SJCRH30 (cell line): ENCODE results near the gene PPIL3. TPM values are rescaled to one million over a fixed set of nuclear protein-coding genes. Genes with fewer than 3 reads are reported as not detected.
"Not testable (repeated sequence)": the region's sequence is repeated elsewhere in the genome, so short reads cannot be mapped to it uniquely, and the experiment has no call there.

Experiments used
- DNase-seq, 2 experiments: peaks; one replicate each; pipeline ENCODE4 v3.0.0-alpha.2; 2015 to 2020
- H3K27ac ChIP-seq: fragments of 250-450 bp; sonication (Bioruptor Pico); 2 replicates; pipeline ENCODE4 v1.5.1; 2020; ENCODE audit warnings: mild to moderate bottlenecking, moderate library complexity
- H3K27me3 ChIP-seq: fragments of 250-450 bp; sonication (Bioruptor Pico); 2 replicates; pipeline ENCODE4 v1.5.1; 2020; ENCODE audit warnings: mild to moderate bottlenecking, moderate library complexity
- H3K36me3 ChIP-seq: fragments of 250-450 bp; sonication (Bioruptor Pico); 2 replicates; pipeline ENCODE4 v1.5.1; 2020; ENCODE audit warnings: mild to moderate bottlenecking, moderate library complexity
- H3K4me1 ChIP-seq: fragments of 250-450 bp; sonication (Bioruptor Pico); 2 replicates; pipeline ENCODE4 v1.5.1; 2020; ENCODE audit warnings: mild to moderate bottlenecking, moderate library complexity
- H3K4me3 ChIP-seq: fragments of 250-450 bp; sonication (Bioruptor Pico); 2 replicates; pipeline ENCODE4 v1.5.1; 2020; ENCODE audit warnings: mild to moderate bottlenecking, moderate library complexity
- H3K9me3 ChIP-seq: fragments of 250-450 bp; sonication (Bioruptor Pico); replicated peaks from 2 replicates; pipeline ENCODE4 v1.5.1; 2020; ENCODE audit warnings: mild to moderate bottlenecking, moderate library complexity
- total RNA-seq: library from RNA; depleted of rRNA; stranded (reverse); fragments of >200 nt; shearing (Covaris generic); gene quantifications from 2 replicates; pipeline ENCODE4 v1.2.3, GENCODE V29; 2014; rRNA removed

PPIL3 gene
- 36.7 and 39.1 TPM in 2 replicates for total RNA-seq

DNA sequence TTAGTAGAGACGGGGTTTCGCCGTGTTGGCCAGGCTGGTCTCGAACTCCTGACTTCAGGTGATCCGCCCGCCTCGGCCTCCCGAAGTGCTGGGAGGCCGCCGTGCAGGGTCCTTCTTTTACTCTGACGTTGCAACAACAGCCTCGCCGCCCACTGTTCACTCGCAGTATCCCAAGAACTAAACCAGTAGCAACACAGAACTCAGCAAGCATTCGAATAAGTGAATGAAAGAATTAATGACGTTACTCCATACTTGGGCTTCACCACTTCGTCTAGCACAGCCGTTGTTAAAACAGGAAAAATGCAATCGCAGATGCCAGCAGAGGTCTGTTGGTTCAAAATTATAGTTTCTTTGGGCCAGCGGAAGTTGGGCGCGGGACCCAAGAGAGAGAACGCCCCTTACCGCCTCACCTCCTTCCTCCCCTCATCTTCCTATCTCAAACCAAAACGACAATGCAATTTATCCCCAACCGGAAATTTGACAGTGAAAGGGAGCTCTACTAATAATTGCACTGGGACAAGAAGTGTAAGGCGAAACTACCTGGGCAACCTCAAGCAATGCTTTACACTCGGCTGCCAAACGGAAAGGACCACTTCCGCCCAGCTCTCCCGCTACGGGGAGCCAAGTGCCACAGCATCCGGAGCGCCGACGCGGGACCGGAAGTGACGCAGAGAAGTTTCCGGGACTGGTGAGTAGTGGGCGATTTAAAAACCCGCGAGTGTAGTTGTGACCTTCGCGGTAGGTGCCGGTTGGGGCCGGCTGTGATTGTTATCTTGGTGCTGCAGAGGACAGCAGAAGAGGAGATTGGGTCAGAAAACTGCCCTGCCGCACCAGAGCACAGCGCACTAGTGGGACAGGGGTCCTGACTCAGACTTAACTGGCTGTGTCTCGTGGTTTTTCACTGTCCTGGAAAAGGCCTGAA is at the start of gene PPIL3, which contains the start of gene NIF3L1:
Gene PPIL3 (minus strand): TSS at position 374 of the 922 bp plus-strand sequence. CDS start 1,462 bp downstream, outside the sequence.
Gene NIF3L1 (plus strand): TSS at position 668 of the 922 bp plus-strand sequence. CDS start 2,573 bp downstream, outside the sequence.
- peak; percentile 97 to 98 for DNase-seq
- Histone ChIP-seq H3K36me3 (peaks cover 19% of the 10 kb centered on the region), H3K27ac (peak within 1 kb of the TSS; percentile 85), H3K27me3 (no peaks in the 10 kb centered on the region), H3K4me1 (no peaks in the 10 kb centered on the region), H3K9me3 (no peaks in the 10 kb centered on the region), H3K4me3 (peak within 1 kb of the TSS; percentile 82)

DNA sequence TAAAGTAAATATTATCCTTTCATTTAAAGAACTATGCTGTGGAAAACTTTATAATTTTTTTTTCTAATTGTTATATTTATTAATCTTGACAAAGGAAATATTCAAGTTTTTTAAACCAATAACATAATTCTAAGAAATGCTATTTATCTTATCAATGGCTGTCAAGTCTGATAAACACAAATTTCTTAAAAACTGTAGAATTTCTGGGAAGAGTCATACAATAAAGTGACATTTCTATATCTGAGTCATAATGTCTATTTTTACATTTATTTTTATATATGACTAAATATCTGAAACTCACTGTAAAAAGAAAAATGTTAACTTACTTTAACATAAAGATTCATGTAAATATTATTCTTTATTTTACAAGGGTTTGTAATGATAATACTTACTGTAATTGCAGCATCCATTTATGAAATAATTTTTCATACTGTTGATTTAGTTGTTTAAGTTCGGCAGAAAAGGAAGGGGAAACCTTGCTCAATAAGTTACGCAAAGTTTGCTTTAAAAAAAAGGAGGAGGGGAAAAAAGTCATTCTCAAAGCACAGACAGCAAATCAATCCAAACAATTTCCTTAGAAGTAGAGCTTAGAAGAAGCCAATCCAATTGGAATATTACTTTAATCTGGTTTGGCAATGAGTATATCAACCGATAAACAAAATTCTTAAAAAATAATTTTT is 42.2 kb upstream of the PPIL3 start:
- H3K9me3 ChIP-seq: no peaks in the 10 kb centered on the region
- no peaks in the 10 kb centered on the region for H3K4me1 ChIP-seq
- H3K36me3 ChIP-seq: peaks cover 45% of the 10 kb centered on the region
- no peak overlapping the region for H3K27ac ChIP-seq
- no peak overlapping the region for H3K4me3 ChIP-seq
- no peaks in the 10 kb centered on the region for H3K27me3 ChIP-seq
- DNase-seq: no peak

DNA sequence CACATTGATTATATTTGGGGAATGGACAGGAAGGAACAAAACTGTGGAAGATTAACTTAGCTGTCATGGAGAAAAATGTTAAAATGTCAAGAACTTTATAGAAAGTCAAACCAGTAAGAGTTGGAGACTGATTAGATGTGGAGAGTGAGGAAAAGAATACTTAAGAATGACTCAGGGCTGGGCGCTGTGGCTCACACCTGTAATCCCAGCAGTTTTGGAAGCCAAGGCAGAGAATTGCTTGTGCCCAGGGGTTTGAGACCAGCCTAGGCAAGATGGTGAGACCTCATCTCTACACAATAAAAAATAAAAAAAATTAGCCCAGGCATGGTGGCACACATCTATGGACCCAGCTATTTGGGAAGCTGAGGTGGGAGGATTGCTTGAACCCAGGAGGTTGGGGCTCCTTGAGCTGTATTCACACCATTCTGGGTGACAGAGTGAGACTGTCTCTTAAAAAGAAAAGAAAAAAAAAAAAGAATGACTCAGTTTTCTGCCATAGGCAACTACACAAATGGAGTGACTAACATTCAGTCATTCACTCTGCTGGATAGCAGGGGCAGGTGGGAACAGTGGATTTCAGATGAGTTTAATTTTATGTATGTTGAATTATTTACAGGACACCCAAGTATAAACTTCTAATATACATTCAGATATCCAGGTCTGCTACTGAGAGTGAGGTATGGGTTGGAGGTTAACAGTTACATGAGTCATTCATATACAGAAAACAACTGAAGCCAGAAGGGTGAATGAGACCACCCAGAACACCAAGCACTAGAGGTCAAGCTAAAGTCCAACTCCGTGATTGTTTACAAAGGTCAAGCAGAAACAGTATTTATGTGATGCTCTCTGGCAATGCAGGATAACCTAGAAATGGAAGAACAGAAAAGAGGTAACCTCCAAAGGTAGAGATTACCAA is 40.7 kb upstream of the PPIL3 start:
- no peaks in the 10 kb centered on the region for H3K9me3 ChIP-seq
- H3K4me3 ChIP-seq: no peak overlapping the region
- no peaks in the 10 kb centered on the region for H3K27me3 ChIP-seq
- H3K36me3 ChIP-seq: peaks cover 38% of the 10 kb centered on the region
- H3K4me1 ChIP-seq: no peaks in the 10 kb centered on the region
- no peak for DNase-seq
- no peak overlapping the region for H3K27ac ChIP-seq

DNA sequence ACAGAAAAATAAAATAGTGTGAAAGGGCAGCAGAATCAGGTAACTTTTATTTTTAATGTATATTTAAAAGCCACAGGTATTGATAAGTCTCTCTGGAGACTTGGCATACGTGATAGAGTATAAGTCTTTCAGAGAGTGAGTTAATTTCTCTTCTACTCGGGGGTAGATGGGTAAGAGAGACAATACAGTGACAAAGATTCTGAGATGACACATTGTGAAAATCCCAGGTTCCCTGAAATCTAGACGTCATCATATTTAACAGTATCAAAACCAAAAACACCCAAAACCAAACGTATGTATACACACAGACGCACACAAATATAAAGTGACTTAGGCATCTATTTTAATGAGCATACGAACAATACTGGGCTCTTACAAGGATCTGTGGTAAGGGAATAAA is 33.6 kb upstream of the PPIL3 start:
- Histone ChIP-seq H3K27ac (no peak overlapping the region), H3K4me3 (no peak overlapping the region), H3K9me3 (no peaks in the 10 kb centered on the region), H3K36me3 (peaks cover 53% of the 10 kb centered on the region), H3K27me3 (no peaks in the 10 kb centered on the region), H3K4me1 (no peaks in the 10 kb centered on the region)
- DNase-seq: no peak

DNA sequence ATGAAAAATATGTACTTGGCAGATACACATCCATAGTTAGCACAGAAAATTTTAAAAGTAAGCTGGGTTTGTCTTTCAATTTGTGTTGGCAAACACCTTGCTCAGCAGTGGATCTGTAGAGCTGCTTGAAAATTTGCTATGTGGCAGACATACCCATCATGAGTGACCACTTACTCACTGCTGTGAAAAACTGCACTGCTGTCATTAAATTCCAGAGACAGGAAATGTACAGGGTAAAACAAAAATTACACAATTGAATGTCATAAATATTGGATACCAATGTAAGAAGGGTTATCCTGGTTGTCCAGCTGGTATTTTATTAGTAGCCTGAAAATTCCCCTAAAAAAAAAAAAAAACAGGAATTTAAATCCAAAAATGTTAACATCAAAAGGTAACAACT is 24.8 kb upstream of the PPIL3 start:
- H3K27me3 ChIP-seq: no peaks in the 10 kb centered on the region
- no peaks in the 10 kb centered on the region for H3K4me1 ChIP-seq
- no peak for DNase-seq
- no peaks in the 10 kb centered on the region for H3K9me3 ChIP-seq
- H3K27ac ChIP-seq: no peak overlapping the region
- H3K36me3 ChIP-seq: peaks cover 55% of the 10 kb centered on the region
- H3K4me3 ChIP-seq: no peak overlapping the region

DNA sequence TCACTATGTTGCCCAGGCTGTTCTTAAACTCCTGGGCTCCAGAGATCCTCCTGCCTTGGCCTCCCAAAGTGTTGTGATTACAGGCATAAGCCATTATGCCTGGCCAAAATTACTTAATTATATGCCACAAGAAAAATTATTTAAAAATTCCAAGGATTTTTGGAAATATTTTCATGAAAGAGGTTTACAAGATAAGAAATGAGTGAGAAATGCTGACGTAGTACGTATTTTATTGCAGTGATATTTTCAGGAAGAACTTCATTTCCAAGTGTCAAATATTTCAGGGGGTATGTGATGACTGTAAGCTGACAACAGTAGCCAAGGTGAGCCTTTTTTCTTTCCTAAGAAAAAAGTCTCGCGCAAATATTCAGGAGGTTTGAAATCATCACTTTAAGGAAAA is 21.1 kb upstream of the PPIL3 start:
- H3K4me1 ChIP-seq: no peaks in the 10 kb centered on the region
- peaks cover 45% of the 10 kb centered on the region for H3K36me3 ChIP-seq
- H3K4me3 ChIP-seq: no peak overlapping the region
- DNase-seq: no peak
- no peaks in the 10 kb centered on the region for H3K9me3 ChIP-seq
- no peak overlapping the region for H3K27ac ChIP-seq
- no peaks in the 10 kb centered on the region for H3K27me3 ChIP-seq

DNA sequence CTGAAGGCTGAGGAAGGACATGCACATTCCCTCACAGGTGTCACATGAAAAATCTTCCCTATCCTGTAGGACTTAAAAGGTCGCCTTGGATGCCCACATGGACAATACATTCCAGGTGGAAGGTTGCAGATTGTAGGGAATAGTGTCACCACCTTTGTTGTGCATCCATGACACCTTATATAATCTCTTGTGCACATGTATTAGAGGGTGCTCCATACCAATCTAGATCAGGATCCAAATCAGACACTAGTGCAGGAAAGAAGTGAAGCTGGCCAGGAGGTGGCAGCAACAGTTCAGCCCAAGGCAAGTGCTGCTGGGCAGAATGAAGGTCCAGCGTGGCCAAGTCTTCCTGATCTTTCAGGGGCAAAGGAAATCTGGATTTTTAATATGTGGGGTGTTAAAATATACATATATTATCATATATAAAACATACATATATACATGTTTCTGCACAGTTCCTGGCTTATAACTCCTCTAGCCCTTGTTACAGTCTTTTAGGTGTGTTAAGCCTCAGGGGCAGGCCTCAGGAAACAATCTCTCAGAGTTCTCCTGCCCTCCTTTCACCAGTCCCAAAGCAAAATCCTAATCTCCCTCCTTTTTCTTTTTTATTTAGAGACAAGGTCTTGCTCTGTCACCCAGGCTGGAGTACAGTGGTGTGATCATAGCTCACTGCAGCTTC is 16.9 kb upstream of the PPIL3 start:
- DNase-seq: peak; percentile 61 to 69
- H3K36me3 ChIP-seq: peaks cover 46% of the 10 kb centered on the region

DNA sequence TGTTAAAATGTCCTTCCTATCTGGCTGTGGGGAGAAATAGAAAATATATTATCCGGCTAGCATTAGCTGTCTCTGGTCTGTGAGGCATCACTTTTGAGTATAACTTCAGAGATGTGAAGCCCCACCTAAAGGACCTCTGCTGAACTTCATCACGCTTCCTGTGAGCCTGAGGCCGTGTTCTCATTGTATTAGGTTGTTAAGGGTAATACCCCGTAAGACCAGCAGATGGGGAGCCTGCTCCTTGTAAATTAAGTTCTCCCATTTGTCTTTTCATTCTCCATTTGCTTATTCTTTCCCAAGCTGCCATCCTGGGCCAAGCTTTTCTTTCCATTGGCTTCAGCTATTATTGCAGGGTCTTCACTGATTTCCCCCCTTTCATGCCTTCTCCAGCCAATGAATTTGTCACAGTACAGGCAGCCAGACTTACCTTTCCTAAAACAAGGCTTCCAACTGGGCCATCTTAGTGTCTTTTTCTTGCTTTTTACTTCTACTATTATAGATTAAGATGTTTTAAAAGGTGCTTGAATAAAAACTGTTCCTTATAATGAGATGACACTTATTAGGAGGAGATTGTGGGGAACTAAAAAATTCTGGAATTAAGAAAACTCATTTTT is 12.7 kb upstream of the PPIL3 start:
- Histone ChIP-seq H3K27me3 (no peaks in the 10 kb centered on the region), H3K27ac (no peak overlapping the region), H3K4me1 (no peaks in the 10 kb centered on the region), H3K9me3 (no peaks in the 10 kb centered on the region), H3K4me3 (no peak overlapping the region), H3K36me3 (peaks cover 49% of the 10 kb centered on the region)
- DNase-seq: peak; percentile 79 to 87

More for the DNA sequence above, 16.9 kb upstream of the PPIL3 start:
- Histone ChIP-seq H3K27me3 (no peaks in the 10 kb centered on the region), H3K27ac (no peak overlapping the region), H3K4me3 (no peak overlapping the region), H3K4me1 (no peaks in the 10 kb centered on the region), H3K9me3 (no peaks in the 10 kb centered on the region)

DNA sequence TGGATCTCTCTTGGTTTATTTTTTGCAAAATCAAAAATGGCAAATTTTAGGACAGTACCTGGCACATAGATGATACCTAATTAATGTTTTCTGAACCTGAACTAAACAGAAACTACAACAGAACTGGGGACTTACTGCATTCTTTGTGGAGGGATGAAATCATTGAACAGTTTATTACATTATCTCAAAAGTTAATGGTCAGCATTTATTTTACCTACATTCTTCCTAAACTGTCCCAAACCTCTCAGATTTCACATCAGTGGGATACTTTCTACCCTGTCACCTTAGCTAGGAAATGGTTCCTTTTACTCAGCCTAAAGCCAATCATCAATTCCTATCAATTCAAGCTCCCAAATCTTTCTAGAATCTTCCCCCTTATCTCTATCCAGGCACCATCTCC is 10.6 kb upstream of the PPIL3 start:
- no peak for DNase-seq
- no peaks in the 10 kb centered on the region for H3K4me1 ChIP-seq
- H3K27me3 ChIP-seq: no peaks in the 10 kb centered on the region
- no peak overlapping the region for H3K27ac ChIP-seq
- H3K9me3 ChIP-seq: no peaks in the 10 kb centered on the region
- no peak overlapping the region for H3K4me3 ChIP-seq
- H3K36me3 ChIP-seq: peaks cover 49% of the 10 kb centered on the region

DNA sequence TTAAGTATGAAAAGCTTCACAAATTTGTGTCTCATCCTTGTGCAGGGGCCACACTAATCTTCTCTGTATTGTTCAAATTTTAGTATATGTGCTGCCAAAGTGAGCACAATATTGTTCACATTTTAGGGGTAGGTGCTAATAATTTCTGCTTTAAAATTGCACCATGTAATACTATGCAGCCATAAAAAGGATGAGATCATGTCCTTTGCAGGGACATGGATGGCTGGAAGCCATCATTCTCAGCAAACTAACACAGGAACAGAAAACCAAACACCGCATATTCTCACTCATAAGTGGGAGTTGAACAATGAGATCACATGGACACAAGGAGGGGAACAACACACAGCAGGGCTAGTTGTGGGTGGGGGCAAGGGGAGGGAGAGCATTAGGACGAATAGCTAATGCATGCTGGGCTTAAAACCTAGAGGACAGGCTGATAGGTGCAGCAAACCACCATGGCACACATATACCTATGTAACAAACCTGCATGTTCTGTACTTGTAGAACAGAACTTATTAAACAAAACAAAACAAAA is 7.1 kb downstream of the PPIL3 start:
- H3K9me3 ChIP-seq, DNase-seq, H3K4me1 ChIP-seq, H3K27ac ChIP-seq, H3K27me3 ChIP-seq, H3K4me3 ChIP-seq: not testable (repeated sequence)
- H3K36me3 ChIP-seq: peaks cover 24% of the 10 kb centered on the region

DNA sequence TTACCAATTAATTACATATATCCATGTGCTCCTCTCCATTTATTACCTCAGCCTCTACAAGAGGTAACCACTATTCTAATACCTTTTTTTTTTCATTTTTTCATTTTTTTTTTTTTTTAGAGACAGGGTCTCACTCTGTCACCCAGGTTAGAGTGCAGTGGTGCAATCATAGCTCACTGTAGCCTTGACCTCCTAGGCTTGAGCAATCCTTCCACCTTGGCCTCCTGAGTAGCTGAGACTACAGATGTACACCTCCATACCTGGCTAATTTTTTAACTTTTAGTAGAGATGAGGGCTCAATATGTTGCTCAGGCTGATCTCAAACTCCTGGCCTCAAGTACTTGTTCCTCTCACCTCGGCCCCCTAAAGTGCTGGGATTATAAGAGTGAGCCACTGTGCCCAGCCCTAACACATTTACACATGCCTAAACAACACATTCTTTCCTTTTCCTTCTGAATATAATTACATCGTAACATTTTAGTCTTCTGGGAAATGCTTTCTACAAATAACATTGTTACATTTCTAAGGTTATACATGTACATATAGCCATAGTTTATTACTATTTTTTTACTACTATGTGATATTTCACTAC is 10.5 kb downstream of the PPIL3 start:
- H3K27me3 ChIP-seq: no peaks in the 10 kb centered on the region
- peaks cover 26% of the 10 kb centered on the region for H3K36me3 ChIP-seq
- no peak overlapping the region for H3K27ac ChIP-seq
- H3K9me3 ChIP-seq: no peaks in the 10 kb centered on the region
- H3K4me3 ChIP-seq: no peak overlapping the region
- DNase-seq: no peak
- H3K4me1 ChIP-seq: no peaks in the 10 kb centered on the region

DNA sequence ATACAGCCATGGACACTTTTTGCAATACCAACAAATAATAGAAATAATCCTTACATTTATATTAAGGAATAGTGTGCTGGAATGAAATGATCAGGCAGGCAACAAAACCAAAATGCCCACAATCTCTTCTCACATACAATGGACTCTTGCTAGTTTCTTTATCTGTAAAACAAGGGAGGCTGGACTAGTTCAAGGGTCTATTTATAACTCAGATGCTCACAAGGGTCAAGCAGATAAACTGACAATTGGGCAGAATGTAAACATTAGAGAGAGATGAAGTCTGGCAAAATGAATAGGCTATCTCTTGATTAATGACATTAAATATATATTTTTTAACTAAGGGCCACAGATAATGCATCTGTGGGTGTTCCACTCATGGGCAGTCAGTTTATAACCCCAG is 11.4 kb downstream of the PPIL3 start:
- no peaks in the 10 kb centered on the region for H3K4me1 ChIP-seq
- H3K4me3 ChIP-seq: no peak overlapping the region
- H3K27ac ChIP-seq: no peak overlapping the region
- no peak for DNase-seq
- H3K9me3 ChIP-seq: no peaks in the 10 kb centered on the region
- H3K27me3 ChIP-seq: no peaks in the 10 kb centered on the region
- peaks cover 28% of the 10 kb centered on the region for H3K36me3 ChIP-seq

DNA sequence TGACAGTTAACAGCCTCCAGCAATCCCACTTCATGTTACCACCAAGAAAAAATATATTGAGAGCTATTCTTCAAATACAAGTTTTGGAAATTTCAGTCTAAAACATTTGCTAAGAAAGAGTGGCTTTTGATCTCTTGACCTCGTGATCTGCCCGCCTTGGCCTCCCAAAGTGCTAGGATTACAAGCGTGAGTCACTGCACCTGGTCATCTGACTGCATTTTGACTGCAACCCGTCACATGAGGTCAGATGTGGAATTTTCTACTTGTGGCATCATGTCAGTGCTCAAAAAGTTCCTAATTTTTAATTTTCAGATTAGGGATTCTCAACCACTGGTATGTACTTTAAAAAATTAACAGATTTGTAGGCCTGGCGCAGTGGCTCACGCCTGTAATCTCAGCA is 15.3 kb downstream of the PPIL3 start:
- DNase-seq: no peak
- Histone ChIP-seq H3K27ac (peak overlapping the region; percentile 23; the same call in 1 of the 2 replicates), H3K36me3 (peaks cover 34% of the 10 kb centered on the region), H3K9me3 (no peaks in the 10 kb centered on the region), H3K4me1 (no peaks in the 10 kb centered on the region), H3K27me3 (no peaks in the 10 kb centered on the region), H3K4me3 (no peak overlapping the region)
